ENCODE results near the gene KDM5B. TPM values are rescaled to one million over a fixed set of nuclear protein-coding genes. Genes with fewer than 3 reads are reported as not detected.

Gene KDM5B
- total and polyA plus RNA-seq, 2 of the 8 experiments (the other 6 are each of a cell fraction or from before 2014, with no cell fraction given): 73.3 to 210 TPM

DNA sequence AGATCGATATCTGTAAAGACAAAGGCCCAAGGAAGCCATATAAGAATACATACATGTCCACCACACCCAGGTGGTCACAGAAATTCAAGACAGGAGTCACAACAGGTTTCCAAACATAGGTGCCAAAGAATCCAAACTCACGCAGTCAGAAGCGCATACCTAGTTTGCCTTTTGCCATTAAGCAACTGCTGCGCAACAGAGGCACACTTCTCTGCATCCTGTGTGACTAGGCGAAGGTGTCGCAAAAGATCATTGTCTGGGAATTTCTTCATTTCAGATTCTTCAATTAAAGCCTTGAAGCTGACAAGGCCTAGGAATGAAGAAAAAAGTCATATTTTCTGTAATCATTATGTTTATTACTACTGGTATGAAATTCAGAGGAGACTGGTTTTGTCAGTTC lies 65.7 kb downstream of the KDM5B start:
- WGBS, 2 experiments (ENCODE audit: extremely low coverage in 1 of 2, insufficient coverage in 1 of 2, insufficient read length in 1 of 2, insufficient replicate concordance in 2 of 2, low coverage in 1 of 2, low lambda C conversion rate in 2 of 2, missing lambda C conversion rate in 1 of 2): 94% methylated on average over 6 of the region's 6 CpGs; no CpG with 5 or more reads in 1 of the 2 experiments
- Histone ChIP-seq H3K79me2 (ENCODE audit: control insufficient read depth in 1 of 2, insufficient read depth in 2 of 2, low read length in 2 of 2) (no peaks in the 10 kb centered on the region; a peak in 1 of 4 replicates), H2AK5ac (ENCODE audit: low read depth, low read length) (no peak overlapping the region), H3K4me2 (ENCODE audit: insufficient read depth in 1 of 2, low read depth in 2 of 2, low read length in 2 of 2) (no peak overlapping the region), H4K8ac (ENCODE audit: extremely low read depth, insufficient read depth, low read length) (no peak overlapping the region; the same call in 1 of the 2 replicates), H3K79me1 (ENCODE audit: low read depth, low read length) (no peaks in the 10 kb centered on the region; the same call in 1 of the 2 replicates), H4K91ac (replicated peaks; ENCODE audit: insufficient read length, low read length) (no peak overlapping the region), H2BK20ac (ENCODE audit: low read length) (no peak overlapping the region), H3K4me3 (ENCODE audit: extremely low read depth in 1 of 4, insufficient read depth in 2 of 4, low read depth in 3 of 4, low read length in 4 of 4) (no peak overlapping the region), H3K4ac (replicated peaks; ENCODE audit: insufficient read length, low read depth, low read length) (no peak overlapping the region), H2AFZ (ENCODE audit: low read length) (no peak overlapping the region), H2BK120ac (replicated peaks; ENCODE audit: low read depth, low read length) (no peak overlapping the region), H2BK15ac (ENCODE audit: low read length) (no peak overlapping the region), H3K18ac (ENCODE audit: extremely low read depth, low read length) (no peak overlapping the region), H3K27me3 (replicated peaks in 1 of 4; ENCODE audit: control insufficient read depth in 3 of 4, extremely low read depth in 1 of 4, insufficient read depth in 3 of 4, low read length in 3 of 4) (no peaks in the 10 kb centered on the region), H3K56ac (replicated peaks; ENCODE audit: insufficient read length, low read depth, low read length) (no peak overlapping the region), H3K4me1 (replicated peaks in 1 of 4; ENCODE audit: control insufficient read depth in 3 of 4, insufficient read depth in 4 of 4, low read length in 3 of 4) (no peaks in the 10 kb centered on the region), H2BK12ac (ENCODE audit: low read depth, low read length) (no peak overlapping the region), H3K23ac (ENCODE audit: insufficient read length) (no peak overlapping the region), H3K36me3 (ENCODE audit: control insufficient read depth in 2 of 4, insufficient read depth in 4 of 4, low read length in 3 of 4) (peaks cover 34 to 91% (median 73%) of the 10 kb centered on the region in 4 experiments), H3K23me2 (ENCODE audit: low read depth, low read length) (no peaks in the 10 kb centered on the region), H3K9me3 (ENCODE audit: insufficient read depth in 2 of 2, low read depth in 1 of 2, low read length in 1 of 2) (no peaks in the 10 kb centered on the region), H3K27ac (ENCODE audit: low read depth, low read length) (no peak overlapping the region), H3K9ac (replicated peaks in 1 of 4; ENCODE audit: extremely low read depth in 1 of 4, low read depth in 3 of 4, low read length in 3 of 4) (no peak overlapping the region), H2BK5ac (ENCODE audit: low read depth, low read length) (no peak overlapping the region), H4K20me1 (replicated peaks in 1 of 2; ENCODE audit: control insufficient read depth in 1 of 2, insufficient read depth in 2 of 2, low read length in 2 of 2) (peaks cover 2 to 3% of the 10 kb centered on the region in 2 experiments), H4K5ac (ENCODE audit: insufficient read length, low read depth, low read length) (no peak overlapping the region), H3K14ac (ENCODE audit: insufficient read length) (no peak overlapping the region)
- DNase-seq (ENCODE audit: low read depth in 1 of 2, low spot score in 2 of 2) (no peak), FAIRE-seq (no peak)
- ChIA-PET CTCF (ENCODE audit: partially characterized antibody) (interaction anchor here (0.6 to 1.5 kb wide), 2 partner anchors 18 to 1987 kb away, joined by 3 read pairs; no protein-coding TSS in a partner anchor), POLR2A (ENCODE audit: partially characterized antibody) (interaction anchor here (2.0 kb wide), 1 partner anchor 9 kb away, joined by 6 read pairs; no protein-coding TSS in a partner anchor)
- TF ChIP-seq POLR2A (IDR thresholded peaks at IDR 0.05; ENCODE audit: control extremely low read depth in 1 of 2, low read depth in 2 of 2, low read length in 2 of 2) (no peak), TAF7 (optimal IDR thresholded peaks at IDR 0.05; ENCODE audit: borderline replicate concordance, low read depth, low read length) (no peak), POLR2AphosphoS5 (IDR thresholded peaks at IDR 0.05; ENCODE audit: low read depth, low read length) (no peak), TEAD4 (IDR thresholded peaks at IDR 0.05; ENCODE audit: low read depth, low read length) (no peak), KDM4A (IDR thresholded peaks at IDR 0.05; ENCODE audit: low read depth, low read length, severe bottlenecking) (no peak)

Data from H1 (cell line).